ENCODE results near the gene IYD. TPM values are rescaled to one million over a fixed set of nuclear protein-coding genes. Genes with fewer than 3 reads are reported as not detected.

IYD gene
- total RNA-seq, 3 donors from 2014 or later: 0.29 to 0.33 TPM; not detected in 1

DNA sequence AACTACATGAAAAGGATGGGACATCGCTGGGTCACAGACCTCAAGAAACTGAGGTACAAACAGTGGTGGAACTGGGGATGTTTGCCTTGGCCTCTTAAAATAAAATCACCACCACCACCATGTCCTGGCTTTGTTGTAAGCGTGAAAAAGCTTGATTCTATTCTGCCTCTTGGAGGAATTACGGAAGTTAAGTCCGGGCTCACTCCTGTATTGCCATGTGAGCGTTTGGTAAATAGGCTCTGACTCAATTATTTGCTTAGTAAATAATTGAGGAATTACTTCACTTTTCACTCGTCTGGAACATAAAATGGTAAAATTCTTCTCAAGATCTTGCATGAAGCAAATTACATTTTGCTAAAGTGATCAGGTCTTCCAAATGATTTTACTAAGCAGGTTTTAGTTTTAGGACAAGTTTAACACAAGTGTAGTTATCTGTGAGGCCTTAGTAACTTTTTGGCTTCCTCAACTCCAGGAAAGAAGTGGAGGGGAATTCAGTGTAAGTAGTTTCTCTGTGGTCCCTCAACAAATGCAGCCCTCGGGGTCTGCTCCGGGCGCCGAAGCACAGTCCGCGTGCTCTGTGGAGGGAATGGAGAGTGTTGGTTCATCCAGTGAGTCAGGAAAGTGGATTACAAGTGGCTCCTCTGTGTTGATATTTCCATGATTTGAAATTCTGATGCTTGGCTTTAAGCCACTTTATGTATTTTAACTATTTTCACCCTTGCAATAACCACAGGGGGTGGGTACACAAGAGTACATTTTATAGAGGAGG, 23.8 kb downstream of the IYD start:
- DNase-seq (ENCODE audit: low spot score in 2 of 2): no peak
- Histone ChIP-seq H3K4me3 (no peak overlapping the region), H3K9me3 (no peaks in the 10 kb centered on the region), H3K27ac (no peak overlapping the region), H3K27me3 (no peaks in the 10 kb centered on the region), H3K36me3 (no peaks in the 10 kb centered on the region), H3K4me1 (no peaks in the 10 kb centered on the region)
- intact Hi-C loops (cut with DNase I; ENCODE audit: low total_unique reads): no loop called here
- no peak for TF ChIP-seq POLR2AphosphoS5 (IDR thresholded peaks at IDR 0.05)
- TF ChIP-seq, protein P1, sequence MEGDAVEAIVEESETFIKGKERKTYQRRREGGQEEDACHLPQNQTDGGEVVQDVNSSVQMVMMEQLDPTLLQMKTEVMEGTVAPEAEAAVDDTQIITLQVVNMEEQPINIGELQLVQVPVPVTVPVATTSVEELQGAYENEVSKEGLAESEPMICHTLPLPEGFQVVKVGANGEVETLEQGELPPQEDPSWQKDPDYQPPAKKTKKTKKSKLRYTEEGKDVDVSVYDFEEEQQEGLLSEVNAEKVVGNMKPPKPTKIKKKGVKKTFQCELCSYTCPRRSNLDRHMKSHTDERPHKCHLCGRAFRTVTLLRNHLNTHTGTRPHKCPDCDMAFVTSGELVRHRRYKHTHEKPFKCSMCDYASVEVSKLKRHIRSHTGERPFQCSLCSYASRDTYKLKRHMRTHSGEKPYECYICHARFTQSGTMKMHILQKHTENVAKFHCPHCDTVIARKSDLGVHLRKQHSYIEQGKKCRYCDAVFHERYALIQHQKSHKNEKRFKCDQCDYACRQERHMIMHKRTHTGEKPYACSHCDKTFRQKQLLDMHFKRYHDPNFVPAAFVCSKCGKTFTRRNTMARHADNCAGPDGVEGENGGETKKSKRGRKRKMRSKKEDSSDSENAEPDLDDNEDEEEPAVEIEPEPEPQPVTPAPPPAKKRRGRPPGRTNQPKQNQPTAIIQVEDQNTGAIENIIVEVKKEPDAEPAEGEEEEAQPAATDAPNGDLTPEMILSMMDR (IDR thresholded peaks at IDR 0.05): no peak
- no peak for TF ChIP-seq POLR2A (IDR thresholded peaks at IDR 0.05)

DNA sequence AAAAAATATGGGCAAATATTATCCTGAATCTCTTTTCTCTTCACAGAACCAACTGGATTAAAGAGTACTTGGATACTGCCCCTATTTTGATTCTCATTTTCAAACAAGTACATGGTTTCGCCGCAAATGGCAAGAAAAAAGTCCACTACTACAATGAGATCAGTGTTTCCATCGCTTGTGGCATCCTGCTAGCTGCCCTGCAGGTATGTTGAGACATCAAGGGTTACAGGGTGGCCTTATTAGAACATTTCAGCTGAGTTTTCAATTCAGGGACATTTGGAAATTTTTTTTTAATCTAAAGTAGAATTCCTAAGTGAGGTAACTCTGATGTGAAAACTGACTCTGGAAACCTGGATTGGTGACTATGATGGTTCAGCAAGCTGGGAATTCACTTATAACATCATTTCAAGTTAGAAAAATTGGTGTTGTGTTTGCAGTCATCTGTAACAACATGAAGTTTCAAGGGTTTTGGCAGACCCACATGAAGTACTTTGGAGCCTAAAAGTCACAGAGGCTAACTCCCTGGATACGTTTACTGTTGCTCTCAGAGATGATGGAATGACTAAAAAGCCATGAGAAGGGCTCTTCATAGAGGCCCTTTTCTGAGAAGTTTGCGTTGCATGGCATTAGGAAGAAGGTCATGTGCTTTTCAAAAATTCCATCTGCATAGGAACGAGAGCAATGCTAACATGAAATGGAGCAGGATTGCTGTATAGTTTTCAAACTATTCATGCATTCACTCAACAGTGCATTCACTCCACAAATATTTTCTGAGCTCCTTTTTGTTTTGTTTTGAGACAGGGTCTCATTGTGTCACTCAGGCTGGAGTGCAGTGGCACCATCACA, 25.5 kb downstream of the IYD start:
- Histone ChIP-seq H3K27me3 (no peaks in the 10 kb centered on the region), H3K9me3 (no peaks in the 10 kb centered on the region), H3K4me1 (no peaks in the 10 kb centered on the region), H3K4me3 (no peak overlapping the region), H3K36me3 (no peaks in the 10 kb centered on the region), H3K27ac (no peak overlapping the region)
- peak in 1 of 2 donors; percentile 30 for DNase-seq (ENCODE audit: low spot score in 2 of 2)
- TF ChIP-seq POLR2A (IDR thresholded peaks at IDR 0.05) (no peak), POLR2AphosphoS5 (IDR thresholded peaks at IDR 0.05) (no peak)
- intact Hi-C loops (cut with DNase I; ENCODE audit: low total_unique reads): no loop called here

DNA sequence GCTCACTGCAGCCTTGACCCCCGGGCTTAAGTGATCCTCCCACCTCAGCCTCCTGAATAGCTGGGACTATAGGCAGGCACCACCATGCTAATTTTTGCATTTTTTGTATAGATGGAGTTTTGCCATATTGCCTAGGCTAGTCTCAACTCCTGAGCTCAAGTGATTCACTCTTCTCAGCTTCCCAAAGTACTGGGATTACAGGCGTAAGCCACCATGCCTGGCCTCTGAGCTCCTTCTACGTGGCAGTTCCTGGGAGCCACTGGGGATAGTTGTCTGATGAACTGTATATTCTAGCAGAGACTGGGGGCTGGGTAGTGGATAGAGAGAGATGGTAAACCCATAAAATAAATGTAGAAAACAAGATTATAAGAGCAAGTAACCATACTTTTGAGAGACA, 26.1 kb downstream of the IYD start:
- Histone ChIP-seq H3K36me3 (no peaks in the 10 kb centered on the region), H3K27me3 (no peaks in the 10 kb centered on the region), H3K27ac (no peak overlapping the region), H3K4me3 (no peak overlapping the region), H3K4me1 (no peaks in the 10 kb centered on the region), H3K9me3 (no peaks in the 10 kb centered on the region)
- no peak for DNase-seq (ENCODE audit: low spot score in 2 of 2)
- intact Hi-C loops (cut with DNase I; ENCODE audit: low total_unique reads): no loop called here
- TF ChIP-seq POLR2A (IDR thresholded peaks at IDR 0.05) (no peak), POLR2AphosphoS5 (IDR thresholded peaks at IDR 0.05) (no peak)
- TF ChIP-seq, protein P1 (IDR thresholded peaks at IDR 0.05): no peak

DNA sequence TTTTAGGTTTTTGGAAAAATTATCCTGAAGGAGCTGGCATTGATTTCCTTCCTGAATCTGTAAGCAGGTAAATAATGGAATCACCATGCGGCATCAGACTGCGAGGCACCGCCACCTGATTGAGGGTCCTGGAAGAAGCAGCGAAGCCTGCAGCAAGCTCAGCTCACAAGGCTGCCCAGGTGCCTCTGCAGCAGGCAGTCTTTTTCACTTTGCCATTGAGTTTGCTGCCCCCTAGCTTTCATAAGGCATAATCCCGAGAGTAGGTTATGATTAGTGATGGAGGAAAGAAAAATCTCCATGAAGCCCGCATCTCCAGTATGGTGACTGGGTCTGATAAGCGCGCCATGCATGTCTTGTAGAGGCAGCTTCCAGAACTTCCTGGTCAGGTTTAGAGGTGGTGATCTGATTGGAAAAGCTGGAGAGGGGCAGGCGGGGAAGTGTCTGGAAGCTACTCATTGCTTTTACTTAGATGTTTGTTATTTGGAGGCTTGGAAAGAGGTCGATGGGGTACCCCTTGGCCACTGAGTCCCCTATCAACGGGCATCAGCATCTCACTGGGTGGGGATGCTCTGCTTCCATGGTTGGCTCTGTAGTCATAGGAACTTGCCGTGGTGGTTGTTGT, 26.7 kb downstream of the IYD start:
- no peak overlapping the region for H3K27ac ChIP-seq
- peak in 1 of 2 donors; percentile 34 for DNase-seq (ENCODE audit: low spot score in 2 of 2)
- intact Hi-C loops (cut with DNase I; ENCODE audit: low total_unique reads): no loop called here

More for the DNA sequence above, 26.7 kb downstream of the IYD start:
- Histone ChIP-seq H3K4me3 (no peak overlapping the region), H3K9me3 (no peaks in the 10 kb centered on the region), H3K4me1 (no peaks in the 10 kb centered on the region), H3K36me3 (no peaks in the 10 kb centered on the region), H3K27me3 (no peaks in the 10 kb centered on the region)
- TF ChIP-seq, protein P1 (IDR thresholded peaks at IDR 0.05): peak; percentile 40 to 62 (median 54)
- TF ChIP-seq POLR2AphosphoS5 (IDR thresholded peaks at IDR 0.05): no peak

Measured in breast epithelium (tissue), 4 donors.